CD14-positive monocyte (primary cell): Measurements from ENCODE around the gene NETO1. TPM values are rescaled to one million over a fixed set of nuclear protein-coding genes. Genes with fewer than 3 reads are reported as not detected.

Experiments used
- DNase-seq, 3 donors: peaks; one replicate each; pipeline ENCODE4 v3.0.0-alpha.2; 2011 to 2022
- H2AFZ ChIP-seq: 2 replicates; pipeline ENCODE4 v1.6.0; 2012; ENCODE audit warnings: mild to moderate bottlenecking, low read depth, low read length, inconsistent platforms; ENCODE audit not compliant: insufficient read depth, poor library complexity, severe bottlenecking
- H3K27ac ChIP-seq, 2 donors: 1 replicate in 1 of 2; 2 replicates in 1 of 2; pipeline ENCODE4 v1.5.1; 2012 to 2013; ENCODE audit warnings: low read length in 2 of 2, control low read depth in 1 of 2, inconsistent platforms in 1 of 2, low read depth in 1 of 2, mild to moderate bottlenecking in 1 of 2
- H3K27me3 ChIP-seq, 2 donors: one replicate each; pipeline versions ENCODE4 v1.6.0 to v1.6.1; 2011 to 2013; ENCODE audit warnings: low read length in 2 of 2; ENCODE audit not compliant: control insufficient read depth in 2 of 2, insufficient read depth in 2 of 2
- H3K36me3 ChIP-seq, 2 donors: replicated peaks in 1 of 2; 1 replicate in 1 of 2; 2 replicates in 1 of 2; pipeline versions ENCODE4 v1.5.1 to v1.6.1; 2012 to 2013; ENCODE audit warnings: low read length in 2 of 2, control low read depth in 1 of 2, inconsistent platforms in 1 of 2, mild to moderate bottlenecking in 1 of 2; ENCODE audit not compliant: insufficient read depth in 2 of 2, control insufficient read depth in 1 of 2
- H3K4me1 ChIP-seq, 2 donors: 1 replicate in 1 of 2; 2 replicates in 1 of 2; pipeline versions ENCODE4 v1.5.1 to v1.6.1; 2012 to 2013; ENCODE audit warnings: low read length in 2 of 2, control low read depth in 1 of 2, inconsistent platforms in 1 of 2, mild to moderate bottlenecking in 1 of 2, moderate library complexity in 1 of 2; ENCODE audit not compliant: insufficient read depth in 2 of 2, control insufficient read depth in 1 of 2
- H3K4me2 ChIP-seq: replicated peaks from 2 replicates; pipeline ENCODE3; 2012; ENCODE audit warnings: low read length, moderate library complexity, mild to moderate bottlenecking; ENCODE audit not compliant: poor library complexity, severe bottlenecking; ENCODE audit errors: extremely low read depth
- H3K4me3 ChIP-seq, 3 experiments: fragments of 200-600 bp in 1 of 3; sonication (generic) in 1 of 3; replicated peaks in 1 of 3; 1 replicate in 2 of 3; 2 replicates in 1 of 3; pipeline ENCODE4 v1.5.1; 2011 to 2013; ENCODE audit warnings: low read length in 3 of 3, mild to moderate bottlenecking in 3 of 3, control low read depth in 2 of 3, low read depth in 2 of 3, inconsistent platforms in 1 of 3, moderate library complexity in 1 of 3
- H3K79me2 ChIP-seq: 2 replicates; pipeline ENCODE4 v1.6.0; 2012; ENCODE audit warnings: mild to moderate bottlenecking, control low read depth, inconsistent platforms, low read length, moderate library complexity; ENCODE audit not compliant: insufficient read depth
- H3K9ac ChIP-seq: 2 replicates; pipeline ENCODE4 v1.6.0; 2017; ENCODE audit warnings: low read length, mild to moderate bottlenecking; ENCODE audit not compliant: insufficient read depth, poor library complexity, severe bottlenecking
- H3K9me3 ChIP-seq, 2 donors: replicated peaks in 1 of 2; 1 replicate in 1 of 2; 2 replicates in 1 of 2; pipeline versions ENCODE4 v1.5.1 to v1.6.1; 2012 to 2013; ENCODE audit warnings: low read length in 2 of 2, control low read depth in 1 of 2; ENCODE audit not compliant: control insufficient read depth in 1 of 2, insufficient read depth in 1 of 2
- H4K20me1 ChIP-seq: 2 replicates; pipeline ENCODE4 v1.6.0; 2012; ENCODE audit warnings: mild to moderate bottlenecking, low read length, control low read depth, moderate library complexity; ENCODE audit not compliant: insufficient read depth
- H3K27ac Mint-ChIP-seq, 7 donors: one replicate each; pipeline ENCODE4 v1.8.0; 2020; ENCODE audit warnings: mild to moderate bottlenecking in 7 of 7, mixed read lengths in 7 of 7, moderate library complexity in 6 of 7, inconsistent platforms in 2 of 7
- H3K27me3 Mint-ChIP-seq, 3 donors: one replicate each; pipeline ENCODE4 v1.8.0; 2021 to 2022; ENCODE audit warnings: low read depth in 3 of 3, mild to moderate bottlenecking in 3 of 3, mixed read lengths in 3 of 3, moderate library complexity in 3 of 3, inconsistent platforms in 1 of 3
- H3K36me3 Mint-ChIP-seq, 2 donors: one replicate each; pipeline ENCODE4 v1.8.0; 2020; ENCODE audit warnings: mixed read lengths in 2 of 2, inconsistent platforms in 1 of 2, mild to moderate bottlenecking in 1 of 2
- H3K4me1 Mint-ChIP-seq: one replicate; pipeline ENCODE4 v1.8.0; 2020; ENCODE audit warnings: mild to moderate bottlenecking, mixed read lengths
- H3K4me3 Mint-ChIP-seq, 2 donors: one replicate each; pipeline ENCODE4 v1.8.0; 2020; ENCODE audit warnings: mild to moderate bottlenecking in 2 of 2, mixed read lengths in 2 of 2, moderate library complexity in 1 of 2
- H3K9me3 Mint-ChIP-seq, 7 donors: one replicate each; pipeline ENCODE4 v1.8.0; 2020 to 2022; ENCODE audit warnings: mixed read lengths in 7 of 7, mild to moderate bottlenecking in 6 of 7, moderate library complexity in 6 of 7, inconsistent platforms in 2 of 7
- CTCF ChIP-seq: fragments of 200-600 bp; IDR thresholded peaks from one replicate; pipeline ENCODE4 v1.8.0; 2022; ENCODE audit warnings: antibody characterized with exemption, mild to moderate bottlenecking
- WGBS: methylation state at CpG from one replicate; pipeline ENCODE4 v1.1.5; 2013; ENCODE audit warnings: missing lambda C conversion rate; ENCODE audit not compliant: insufficient coverage; 5-methylcytosine and 5-hydroxymethylcytosine counted together
- intact Hi-C, 2 donors: fragments of 100-400 bp; cut with micrococcal nuclease; formaldehyde crosslinking; loops; one replicate each; pipeline versions ENCODE4 v1.15.0 to v1.15.1; 2023
- polyA plus RNA-seq, 3 donors: library from polyadenylated mRNA; depleted of rRNA in 1 of 3; unstranded in 2 of 3; stranded (reverse) in 1 of 3; fragments of 300-500 nt in 2 of 3; fragments of >200 nt in 1 of 3; fragmentation: Illumina TruSeq in 2 of 3; gene quantifications; 1 replicate in 2 of 3; 2 replicates in 1 of 3; pipeline ENCODE4 v1.2.3, GENCODE V29; 2012 to 2021

The NETO1 gene
- polyA plus RNA-seq, 3 donors: not detected

- no peaks in the 10 kb centered on the region for H3K79me2 ChIP-seq
- H3K4me3 ChIP-seq: no peak overlapping the region
- no peaks in the 10 kb centered on the region for H3K36me3 ChIP-seq
- no peak for DNase-seq
- H3K9me3 ChIP-seq: no peaks in the 10 kb centered on the region
- peaks cover 0 to 1% (median 1%) of the 10 kb centered on the region in 3 donors for H3K27me3 Mint-ChIP-seq
- H3K4me2 ChIP-seq: no peak overlapping the region
- intact Hi-C loops: no loop called here
- H4K20me1 ChIP-seq: no peaks in the 10 kb centered on the region
- no peak overlapping the region for H3K27ac ChIP-seq
- no peak for TF ChIP-seq CTCF
- no peaks in the 10 kb centered on the region for H3K4me1 ChIP-seq
- 73% methylated on average over 1 of the region's 1 CpG for WGBS
- H3K27ac Mint-ChIP-seq: no peak overlapping the region
- H3K36me3 Mint-ChIP-seq: no peaks in the 10 kb centered on the region
- H3K4me1 Mint-ChIP-seq: no peaks in the 10 kb centered on the region
- no peaks in the 10 kb centered on the region for H3K27me3 ChIP-seq
- peaks cover 0 to 8% (median 0%) of the 10 kb centered on the region in 7 donors for H3K9me3 Mint-ChIP-seq
- H2AFZ ChIP-seq: no peak overlapping the region
- no peak overlapping the region for H3K9ac ChIP-seq
- no peak overlapping the region for H3K4me3 Mint-ChIP-seq
Measured at GRCh38 chr18:72847771-72848170, 20.0 kb downstream of the NETO1 start.

- Mint-ChIP-seq H3K27me3 (peaks cover 0 to 1% (median 0%) of the 10 kb centered on the region in 3 donors), H3K27ac (no peak overlapping the region), H3K36me3 (no peaks in the 10 kb centered on the region), H3K4me3 (no peak overlapping the region), H3K9me3 (peaks cover 0 to 6% (median 0%) of the 10 kb centered on the region in 7 donors), H3K4me1 (no peaks in the 10 kb centered on the region)
- Histone ChIP-seq H3K9ac (no peak overlapping the region), H3K4me1 (no peaks in the 10 kb centered on the region), H3K9me3 (no peaks in the 10 kb centered on the region), H4K20me1 (no peaks in the 10 kb centered on the region), H3K27me3 (no peaks in the 10 kb centered on the region), H3K36me3 (no peaks in the 10 kb centered on the region), H3K27ac (no peak overlapping the region), H3K4me2 (no peak overlapping the region), H3K79me2 (no peaks in the 10 kb centered on the region), H3K4me3 (no peak overlapping the region), H2AFZ (no peak overlapping the region)
- intact Hi-C loops: no loop called here
- DNase-seq: no peak
- WGBS: 60% methylated on average over 2 of the region's 7 CpGs
- no peak for TF ChIP-seq CTCF
Measured at GRCh38 chr18:72846736-72847533, 20.9 kb downstream of the NETO1 start.
